Measurements from ENCODE around the gene SPOPL. TPM values are rescaled to one million over a fixed set of nuclear protein-coding genes. Genes with fewer than 3 reads are reported as not detected.

SPOPL gene
- total RNA-seq, 2 donors from 2014 or later: 9.9 to 20.5 TPM

DNA sequence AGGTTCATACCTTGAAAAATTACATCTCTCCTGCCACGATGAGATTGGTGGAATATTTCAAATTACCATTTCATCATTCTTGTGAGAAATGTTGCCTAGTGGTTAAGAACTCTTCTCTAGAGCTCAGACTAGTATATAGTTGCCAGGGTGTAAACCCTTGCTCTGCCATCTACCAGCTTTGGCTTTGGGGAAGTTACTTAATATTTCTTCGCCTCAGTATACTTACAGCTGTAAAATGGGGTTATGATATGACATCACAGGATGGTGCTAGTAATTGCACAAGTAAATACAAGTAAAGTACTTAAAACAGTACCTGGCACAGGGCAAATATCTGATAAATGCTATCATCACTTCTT is 1.5 kb downstream of the SPOPL start:
- 24 to 39% methylated on average over 2 of the region's 2 CpGs for WGBS, 2 donors
- Histone ChIP-seq H3K36me3 (replicated peaks in 1 of 2; ENCODE audit: insufficient read depth in 1 of 2, low read depth in 2 of 2) (no peaks in the 10 kb centered on the region), H3K4me1 (peaks cover 41% of the 10 kb centered on the region), H3K9me3 (no peaks in the 10 kb centered on the region), H3K27me3 (no peaks in the 10 kb centered on the region), H3K27ac (peak overlapping the region in 3 of 4 donors; percentile 94 to 95 (median 95)), H3K4me3 (peak overlapping the region in 1 of 2 donors; percentile 82)
- TF ChIP-seq, protein P1, sequence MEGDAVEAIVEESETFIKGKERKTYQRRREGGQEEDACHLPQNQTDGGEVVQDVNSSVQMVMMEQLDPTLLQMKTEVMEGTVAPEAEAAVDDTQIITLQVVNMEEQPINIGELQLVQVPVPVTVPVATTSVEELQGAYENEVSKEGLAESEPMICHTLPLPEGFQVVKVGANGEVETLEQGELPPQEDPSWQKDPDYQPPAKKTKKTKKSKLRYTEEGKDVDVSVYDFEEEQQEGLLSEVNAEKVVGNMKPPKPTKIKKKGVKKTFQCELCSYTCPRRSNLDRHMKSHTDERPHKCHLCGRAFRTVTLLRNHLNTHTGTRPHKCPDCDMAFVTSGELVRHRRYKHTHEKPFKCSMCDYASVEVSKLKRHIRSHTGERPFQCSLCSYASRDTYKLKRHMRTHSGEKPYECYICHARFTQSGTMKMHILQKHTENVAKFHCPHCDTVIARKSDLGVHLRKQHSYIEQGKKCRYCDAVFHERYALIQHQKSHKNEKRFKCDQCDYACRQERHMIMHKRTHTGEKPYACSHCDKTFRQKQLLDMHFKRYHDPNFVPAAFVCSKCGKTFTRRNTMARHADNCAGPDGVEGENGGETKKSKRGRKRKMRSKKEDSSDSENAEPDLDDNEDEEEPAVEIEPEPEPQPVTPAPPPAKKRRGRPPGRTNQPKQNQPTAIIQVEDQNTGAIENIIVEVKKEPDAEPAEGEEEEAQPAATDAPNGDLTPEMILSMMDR (IDR thresholded peaks at IDR 0.05): no peak
- TF ChIP-seq POLR2A (IDR thresholded peaks at IDR 0.05): no peak
- no peak for ATAC-seq
- intact Hi-C loops (cut with DNase I): no loop called here
- DNase-seq: no peak

- no peak overlapping the region for H3K4me3 ChIP-seq
- TF ChIP-seq, protein P1 (IDR thresholded peaks at IDR 0.05): no peak
- TF ChIP-seq POLR2A (IDR thresholded peaks at IDR 0.05): no peak
- 7% methylated on average over 3 of the region's 3 CpGs for WGBS, 2 donors
- no peak for DNase-seq
- no peaks in the 10 kb centered on the region for H3K9me3 ChIP-seq
- no peaks in the 10 kb centered on the region for H3K27me3 ChIP-seq
- no peaks in the 10 kb centered on the region for H3K36me3 ChIP-seq (replicated peaks in 1 of 2; ENCODE audit: insufficient read depth in 1 of 2, low read depth in 2 of 2)
- intact Hi-C loops (cut with DNase I): no loop called here
- H3K27ac ChIP-seq: peak overlapping the region in 2 of 4 donors; percentile 6 to 95
- no peak for ATAC-seq
- H3K4me1 ChIP-seq: peaks cover 41% of the 10 kb centered on the region
These were observed 2.1 kb downstream of the SPOPL start for GRCh38 chr2:138503652-138504051.

- no peak for DNase-seq
- Histone ChIP-seq H3K4me1 (peaks cover 41% of the 10 kb centered on the region), H3K27ac (peak overlapping the region in 3 of 4 donors; percentile 6 to 95 (median 34)), H3K9me3 (no peaks in the 10 kb centered on the region), H3K36me3 (replicated peaks in 1 of 2; ENCODE audit: insufficient read depth in 1 of 2, low read depth in 2 of 2) (no peaks in the 10 kb centered on the region), H3K27me3 (no peaks in the 10 kb centered on the region), H3K4me3 (no peak overlapping the region)
- ATAC-seq: no peak
- TF ChIP-seq POLR2A (IDR thresholded peaks at IDR 0.05): no peak
- TF ChIP-seq, protein P1 (IDR thresholded peaks at IDR 0.05): no peak
- intact Hi-C loops (cut with DNase I): no loop called here
These were observed 2.5 kb downstream of the SPOPL start for GRCh38 chr2:138504092-138504491.

DNA sequence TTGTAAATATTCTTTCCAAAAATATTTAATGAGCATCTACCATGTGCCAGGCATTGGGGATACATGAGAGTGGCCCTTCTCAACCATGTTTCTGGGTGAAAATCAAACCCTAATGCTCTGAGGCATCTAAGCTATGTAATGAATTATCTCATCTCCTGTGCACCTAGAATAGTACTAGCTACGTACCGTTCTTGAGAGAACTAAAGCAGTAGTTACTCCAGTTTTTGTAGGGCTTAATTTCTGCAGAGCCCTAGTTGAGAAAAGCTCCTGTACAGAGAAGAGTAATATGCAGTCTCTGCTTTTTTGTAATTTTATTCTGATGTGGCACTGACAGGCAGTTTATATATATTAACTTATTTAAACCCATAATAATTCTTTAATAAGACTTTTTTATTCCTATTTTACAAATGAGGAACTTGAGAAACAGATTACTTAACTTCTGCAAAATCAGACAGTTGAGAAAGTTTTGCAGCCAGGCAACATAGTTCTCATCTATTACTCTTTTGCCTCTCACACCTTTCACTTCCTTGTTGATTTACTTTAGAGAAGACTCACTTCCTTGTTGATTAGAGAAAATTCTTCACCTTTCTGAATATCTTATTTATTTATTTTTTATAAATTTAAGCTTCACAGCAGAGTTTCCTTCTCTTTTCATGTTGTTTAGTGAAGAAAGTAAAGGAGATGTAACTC is 3.1 kb downstream of the SPOPL start:
- DNase-seq (no peak), ATAC-seq (no peak)
- Histone ChIP-seq H3K36me3 (replicated peaks in 1 of 2; ENCODE audit: insufficient read depth in 1 of 2, low read depth in 2 of 2) (no peaks in the 10 kb centered on the region), H3K4me1 (peaks cover 41% of the 10 kb centered on the region), H3K4me3 (no peak overlapping the region), H3K27ac (peak overlapping the region in 2 of 4 donors; percentile 34 to 95), H3K27me3 (no peaks in the 10 kb centered on the region), H3K9me3 (no peaks in the 10 kb centered on the region)
- TF ChIP-seq POLR2A (IDR thresholded peaks at IDR 0.05): no peak
- TF ChIP-seq, protein P1 (IDR thresholded peaks at IDR 0.05): no peak
- 28 to 30% methylated on average over 2 of the region's 2 CpGs for WGBS, 2 donors
- intact Hi-C loops (cut with DNase I): no loop called here

- no peak overlapping the region for H3K4me3 ChIP-seq
- no peak for ATAC-seq
- H3K9me3 ChIP-seq: no peaks in the 10 kb centered on the region
- H3K27me3 ChIP-seq: no peaks in the 10 kb centered on the region
- TF ChIP-seq POLR2A (IDR thresholded peaks at IDR 0.05): no peak
- TF ChIP-seq, protein P1 (IDR thresholded peaks at IDR 0.05): no peak
- H3K27ac ChIP-seq: no peak overlapping the region
- H3K36me3 ChIP-seq (replicated peaks in 1 of 2; ENCODE audit: insufficient read depth in 1 of 2, low read depth in 2 of 2): no peaks in the 10 kb centered on the region
- H3K4me1 ChIP-seq: peaks cover 30% of the 10 kb centered on the region
- intact Hi-C loops (cut with DNase I): no loop called here
- whole genome bisulfite sequencing, 2 donors: 34 to 36% methylated on average over 4 of the region's 4 CpGs
- DNase-seq: no peak
These were observed 5.7 kb downstream of the SPOPL start for GRCh38 chr2:138507267-138507666.
